Measurements from ENCODE around the gene MAML3.

Gene MAML3

DNA sequence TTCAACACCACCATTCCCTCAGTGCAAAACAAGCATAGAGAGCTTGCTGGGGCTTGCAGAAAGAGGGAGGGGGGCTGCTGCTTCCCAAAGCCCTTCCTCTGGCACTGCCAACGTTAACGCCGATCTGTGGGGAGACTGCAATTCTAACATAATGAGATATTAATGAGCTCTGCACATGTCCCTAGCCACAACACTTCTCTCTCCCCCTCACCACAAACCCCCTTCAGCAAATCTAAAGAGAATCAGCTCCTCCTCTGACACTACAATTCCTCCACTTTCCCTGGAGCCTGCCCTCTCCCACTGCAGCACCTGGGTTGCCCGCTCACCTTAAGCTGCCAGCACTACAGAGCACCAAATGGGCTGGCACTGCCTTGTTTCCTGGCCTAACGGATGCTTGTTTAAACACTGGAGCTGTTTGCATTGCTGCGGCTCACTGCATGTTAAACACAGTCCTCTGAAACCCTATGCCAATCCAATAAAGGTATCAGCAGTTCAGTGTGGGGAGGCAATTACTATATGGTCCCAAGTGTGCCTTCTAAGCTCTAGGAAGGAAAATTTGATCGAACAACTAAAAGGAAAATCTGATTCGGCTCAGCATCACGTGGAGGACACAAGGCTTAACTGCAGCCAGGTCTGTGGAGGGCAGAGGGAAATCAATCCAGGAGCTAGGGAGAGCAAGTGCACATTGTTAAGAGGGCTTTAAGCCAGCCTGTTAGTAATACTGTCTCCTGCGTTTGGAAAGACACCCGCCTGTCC, 232.4 kb downstream of the MAML3 start:
- no peak for DNase-seq (ENCODE audit: low spot score)

DNA sequence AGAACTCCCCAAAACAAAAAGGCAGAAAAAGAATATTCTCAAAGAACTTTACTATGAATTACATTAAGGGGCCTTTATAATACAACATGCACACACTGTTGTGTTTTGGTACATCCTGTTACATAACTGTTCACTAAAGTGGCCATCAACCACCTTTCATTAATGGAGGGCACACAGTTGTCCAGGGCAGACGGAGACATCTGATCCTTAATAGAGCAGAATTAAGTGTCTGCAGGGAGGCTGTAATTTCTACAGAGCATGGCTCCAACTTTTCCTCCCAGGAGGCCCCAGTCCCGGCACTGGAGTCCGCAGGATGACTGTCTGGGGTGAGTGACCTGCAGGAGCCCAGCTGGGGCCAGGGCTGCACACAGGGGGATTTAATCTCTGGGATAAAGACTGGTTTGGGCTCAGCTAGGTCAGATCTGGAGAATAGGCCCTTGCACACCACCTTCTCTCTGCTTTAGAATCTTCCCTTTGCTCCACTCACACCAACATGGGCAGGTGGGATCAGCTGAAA, 233.4 kb downstream of the MAML3 start:
- no peak for DNase-seq (ENCODE audit: low spot score)

DNA sequence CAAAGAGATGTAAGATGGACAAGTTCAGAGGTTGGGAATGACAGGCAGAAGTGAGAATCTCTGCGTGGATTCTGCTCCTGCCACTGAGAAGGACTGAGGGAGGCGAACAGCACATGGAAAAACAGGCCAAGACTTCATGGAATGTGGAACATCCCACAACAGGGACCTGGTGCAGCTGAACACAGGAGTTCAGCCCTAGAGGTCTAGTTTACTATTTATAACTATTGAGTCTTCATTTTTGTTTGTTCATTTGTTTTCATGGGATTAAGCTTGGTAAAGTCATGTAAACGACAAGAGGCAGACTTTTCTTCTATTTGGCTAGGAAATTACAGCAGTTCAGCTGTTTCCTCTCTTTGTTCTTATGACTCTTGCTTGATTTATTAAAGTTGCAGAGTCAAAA, 234.5 kb downstream of the MAML3 start:
- no peak for DNase-seq (ENCODE audit: low spot score)

DNA sequence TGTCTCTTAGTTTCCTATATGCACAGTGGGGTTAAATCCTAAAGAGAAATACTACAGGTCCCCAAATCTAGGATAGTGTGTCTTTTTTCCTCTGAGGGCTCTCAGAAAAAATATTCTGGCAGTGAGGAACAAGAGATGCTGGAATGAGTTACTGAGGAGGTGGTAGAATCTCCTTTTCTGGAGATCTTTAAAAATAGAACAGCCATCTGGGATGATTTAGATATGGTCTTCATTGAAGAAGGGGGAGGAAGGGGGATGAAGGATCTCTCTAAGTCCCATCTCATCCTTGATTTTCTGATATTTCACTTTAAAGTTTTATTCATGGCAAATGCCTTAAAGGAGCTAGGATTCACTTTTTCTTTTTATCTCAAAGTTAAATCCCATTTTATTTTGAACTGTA, 235.0 kb downstream of the MAML3 start:
- DNase-seq (ENCODE audit: low spot score) = no peak

DNA sequence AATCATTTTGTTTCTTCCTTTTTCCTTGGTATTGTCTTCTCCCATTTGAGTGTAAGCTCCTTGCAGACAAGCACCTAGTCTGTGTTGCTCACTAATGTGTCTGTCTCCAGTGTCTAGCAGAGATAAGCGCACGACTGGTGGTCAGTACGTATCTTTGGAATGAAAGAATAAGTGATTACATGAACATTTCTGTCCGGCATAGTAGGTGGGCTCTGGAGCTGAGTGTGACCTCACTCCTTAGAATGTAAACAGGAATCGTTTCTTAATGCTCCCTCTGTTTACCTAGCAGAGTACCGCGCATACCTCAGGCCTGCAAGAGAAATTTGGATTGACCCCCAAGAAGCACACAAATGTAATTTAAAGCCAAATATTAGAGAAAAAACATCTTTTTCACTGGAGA, 235.4 kb downstream of the MAML3 start:
- DNase-seq (ENCODE audit: low spot score) = no peak

DNA sequence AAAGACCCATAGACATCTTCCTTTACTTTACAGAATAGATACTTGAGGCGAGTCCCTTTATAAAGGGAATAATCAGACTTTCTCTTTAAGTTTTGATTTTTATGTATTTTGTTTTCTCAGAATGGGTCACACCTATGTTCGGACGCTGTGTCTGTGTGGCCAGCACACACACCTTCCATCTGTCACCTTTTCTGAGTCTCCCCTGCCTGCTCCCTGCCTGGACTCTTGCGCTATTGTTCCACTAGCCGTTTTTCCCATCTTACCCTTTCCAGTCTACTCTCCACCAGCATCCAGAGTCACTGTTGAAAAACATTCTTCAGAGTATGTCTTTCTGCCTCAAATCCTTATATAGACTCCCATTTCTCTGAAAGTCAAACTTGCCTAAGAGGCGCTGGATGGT, 236.1 kb downstream of the MAML3 start:
- DNase-seq (ENCODE audit: low spot score) = no peak

DNA sequence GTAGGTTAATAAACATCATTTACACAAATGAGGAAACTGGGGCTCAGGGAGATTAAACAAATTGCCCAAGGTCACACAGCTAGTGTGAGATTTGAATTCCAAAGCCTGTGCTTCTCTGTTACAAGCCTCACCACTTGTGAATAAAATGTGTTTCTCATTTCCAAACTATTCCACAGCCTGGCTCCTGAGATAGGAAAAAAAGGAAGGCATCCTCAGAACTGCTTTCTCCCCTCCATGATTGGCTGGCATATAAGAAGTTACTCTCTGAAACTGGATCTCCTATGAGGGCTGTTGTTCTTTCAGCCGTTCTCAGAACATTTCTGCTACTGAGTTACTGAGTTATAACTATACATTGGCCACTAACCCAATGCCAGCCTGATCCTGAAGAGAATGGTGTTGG, 237.9 kb downstream of the MAML3 start:
- no peak for DNase-seq (ENCODE audit: low spot score)

DNA sequence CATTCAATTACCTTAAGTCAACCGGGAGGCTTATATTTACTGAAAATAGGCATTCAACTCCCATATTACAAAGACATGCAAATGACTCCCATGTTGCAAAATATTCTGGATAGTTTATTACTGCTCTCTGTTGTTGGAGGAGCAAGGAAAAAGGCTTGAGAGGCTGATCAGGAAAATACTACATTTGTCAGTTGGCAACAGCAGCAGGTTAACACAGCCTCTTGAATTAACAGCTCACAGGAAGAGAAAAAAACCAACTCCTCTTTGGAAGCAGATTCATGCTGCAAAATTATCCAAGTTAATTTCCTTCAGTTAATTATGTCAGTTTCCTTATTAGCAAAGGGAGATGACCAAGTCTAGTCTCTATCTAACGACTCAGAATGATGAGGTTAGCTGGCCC, 238.9 kb downstream of the MAML3 start:
- DNase-seq (ENCODE audit: low spot score) = no peak

DNA sequence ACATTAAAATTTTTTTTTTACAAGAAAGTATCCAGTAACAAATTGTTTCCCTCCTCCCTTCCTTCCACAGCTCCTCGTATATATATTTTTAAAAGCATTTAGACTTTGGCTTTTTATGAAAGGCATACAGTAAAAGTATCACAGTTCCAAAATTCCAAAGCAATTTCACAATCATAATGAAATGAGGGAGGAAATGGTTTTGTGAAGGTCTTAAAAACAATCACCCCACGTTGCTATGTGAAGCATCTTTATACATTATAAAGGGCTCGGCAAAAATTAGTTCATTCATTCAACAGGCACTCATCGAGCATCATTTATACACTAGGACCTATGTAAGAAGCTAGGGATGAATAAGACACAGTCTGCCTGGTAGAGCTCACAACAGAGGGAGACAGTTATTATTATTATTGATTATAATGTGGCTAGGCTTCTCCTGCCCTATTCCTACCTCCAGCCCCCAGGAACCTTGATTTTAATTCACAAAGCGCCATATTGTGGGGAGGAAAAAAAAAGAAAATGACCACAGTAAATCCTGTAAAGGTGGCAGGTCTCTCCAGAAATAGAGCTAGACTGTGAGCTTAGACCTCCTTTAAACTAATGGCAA, 239.9 kb downstream of the MAML3 start:
- no peak for DNase-seq (ENCODE audit: low spot score)

DNA sequence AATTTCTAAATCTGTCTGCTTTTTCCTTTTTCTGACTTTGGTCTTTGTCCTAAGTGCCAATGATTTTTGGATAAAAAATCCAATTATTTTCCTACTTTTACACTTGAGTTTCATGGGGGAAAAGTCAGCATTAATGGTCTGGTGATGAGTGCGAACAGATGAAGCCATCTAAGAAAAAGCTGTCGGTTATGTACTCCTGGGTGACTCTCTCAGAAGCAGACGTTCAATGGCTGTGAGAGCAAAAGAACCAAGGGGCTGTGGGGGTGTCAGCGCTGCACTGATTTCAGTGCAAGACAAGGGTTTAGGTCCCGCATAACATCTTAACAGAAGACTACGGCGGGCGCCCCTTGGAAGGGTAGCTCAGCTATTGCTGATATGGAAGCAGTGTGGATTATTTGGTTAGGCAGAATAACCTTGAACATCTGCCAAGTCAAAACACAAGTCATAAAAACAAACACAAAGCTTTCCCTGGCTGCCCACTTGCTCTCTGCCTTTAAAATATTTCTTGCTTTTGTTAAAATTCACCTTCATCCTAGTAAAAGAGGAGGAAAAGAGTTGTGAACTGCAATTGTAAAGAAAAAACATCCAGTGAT, 240.5 kb downstream of the MAML3 start:
- no peak for DNase-seq (ENCODE audit: low spot score)

DNA sequence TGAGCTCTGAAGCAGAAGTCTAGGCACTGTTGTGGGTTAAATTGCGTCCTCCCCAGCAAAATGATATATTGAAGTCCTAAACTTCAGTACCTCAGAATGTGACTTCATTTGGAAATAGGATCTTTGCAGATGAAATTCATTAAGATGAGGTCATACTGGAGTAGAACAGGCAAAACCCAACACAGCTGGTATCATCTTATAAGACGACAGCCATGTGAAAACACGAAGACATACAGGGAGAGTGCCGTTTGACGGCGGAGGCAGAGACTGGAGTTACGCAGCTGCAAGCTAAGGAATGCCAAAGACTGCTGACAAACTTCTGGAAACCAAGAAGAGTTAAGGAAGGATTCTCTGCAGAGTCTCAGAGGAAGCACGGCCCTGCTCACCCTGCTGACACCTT, 241.5 kb downstream of the MAML3 start:
- DNase-seq (ENCODE audit: low spot score) = no peak

DNA sequence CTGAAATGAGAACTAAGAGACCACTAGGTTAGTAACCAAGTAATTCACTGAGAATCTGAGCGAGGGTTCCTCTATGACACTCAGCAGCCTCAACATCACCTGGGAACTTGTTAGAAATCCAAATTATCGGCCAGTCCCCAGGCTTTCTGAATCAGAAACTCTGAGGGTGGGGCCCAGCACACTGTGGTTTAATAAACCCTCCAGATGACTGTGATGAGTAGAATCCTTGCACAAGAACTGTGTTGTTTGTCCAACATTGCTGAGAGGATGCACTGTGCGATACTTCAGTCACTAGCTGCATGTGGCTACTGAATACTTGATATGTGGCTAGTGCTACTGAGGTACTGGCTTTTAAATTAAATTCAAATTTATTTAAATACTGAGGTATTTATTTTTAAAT, 243.9 kb downstream of the MAML3 start:
- no peak for DNase-seq (ENCODE audit: low spot score)

DNA sequence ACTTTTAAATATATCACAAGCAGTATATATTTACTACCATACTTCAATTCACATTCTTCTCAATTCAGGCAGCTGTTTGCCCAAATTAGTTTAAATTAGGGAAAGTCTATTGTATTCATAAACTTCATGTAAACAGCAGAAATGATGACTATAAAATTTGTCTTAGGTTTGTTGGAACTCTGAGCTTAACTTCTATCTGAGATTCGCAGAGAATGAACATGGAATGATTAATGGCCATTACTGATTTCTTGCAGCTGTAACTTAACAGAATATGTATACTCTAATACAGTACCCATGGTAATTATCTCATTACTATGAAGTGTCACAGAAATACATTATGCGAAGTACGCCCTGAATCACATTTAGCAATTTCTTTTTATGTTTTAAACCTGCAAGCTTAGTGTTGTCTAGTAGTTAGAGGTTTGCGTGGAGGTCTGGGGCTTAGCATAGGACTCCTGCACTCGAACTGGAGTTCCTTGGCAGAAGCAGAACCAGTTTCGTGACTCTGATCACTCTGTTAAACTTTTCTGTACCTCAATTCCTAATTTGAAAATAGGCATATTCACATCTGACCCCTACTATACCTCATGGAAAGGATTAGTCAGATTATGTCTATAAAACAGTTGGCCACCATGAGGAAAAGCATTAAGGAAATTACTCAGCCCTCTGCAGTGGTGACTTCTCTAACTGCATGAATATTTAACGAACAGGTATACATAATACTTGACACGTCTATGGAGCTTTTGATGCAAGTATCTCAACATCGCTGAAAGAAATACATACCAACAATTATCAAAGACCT, 245.1 kb downstream of the MAML3 start:
- no peak for DNase-seq (ENCODE audit: low spot score)

DNA sequence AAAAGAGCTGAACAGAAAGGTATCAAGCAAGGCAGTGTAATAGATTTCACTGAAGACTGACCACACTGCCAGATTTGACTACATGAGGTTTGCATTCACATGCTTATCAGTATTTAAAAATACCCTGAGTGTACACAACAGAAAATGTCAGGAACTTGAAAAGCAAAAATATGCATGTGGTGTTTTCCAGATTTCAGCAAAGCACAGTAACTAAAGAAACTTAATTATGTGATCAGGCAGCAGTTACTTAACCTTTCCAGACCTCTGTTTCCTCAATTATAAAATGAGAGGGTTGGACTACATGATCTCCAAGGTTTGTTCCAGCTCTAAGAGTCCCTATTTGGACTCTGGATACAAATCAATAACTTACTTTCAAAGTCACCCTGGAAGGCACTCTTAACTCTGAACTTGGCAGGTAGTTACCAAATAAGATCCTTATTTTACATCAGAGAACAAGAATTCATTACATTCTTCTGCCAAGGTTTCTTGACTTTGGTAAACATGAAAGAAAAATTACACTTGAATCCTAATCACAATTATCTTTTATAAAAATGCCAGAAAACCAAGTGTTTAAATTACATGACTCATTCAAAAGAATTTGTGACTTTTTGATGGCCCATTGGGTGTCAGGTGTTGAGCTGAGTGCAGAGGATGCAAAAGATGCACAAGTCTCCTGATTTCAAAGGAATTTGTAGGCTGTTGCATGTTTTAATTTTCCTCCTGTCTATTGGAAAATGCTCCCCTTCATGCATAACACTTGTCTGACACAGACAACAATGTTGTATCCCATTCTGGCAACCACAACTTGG, 246.8 kb downstream of the MAML3 start:
- no peak for DNase-seq (ENCODE audit: low spot score)

DNA sequence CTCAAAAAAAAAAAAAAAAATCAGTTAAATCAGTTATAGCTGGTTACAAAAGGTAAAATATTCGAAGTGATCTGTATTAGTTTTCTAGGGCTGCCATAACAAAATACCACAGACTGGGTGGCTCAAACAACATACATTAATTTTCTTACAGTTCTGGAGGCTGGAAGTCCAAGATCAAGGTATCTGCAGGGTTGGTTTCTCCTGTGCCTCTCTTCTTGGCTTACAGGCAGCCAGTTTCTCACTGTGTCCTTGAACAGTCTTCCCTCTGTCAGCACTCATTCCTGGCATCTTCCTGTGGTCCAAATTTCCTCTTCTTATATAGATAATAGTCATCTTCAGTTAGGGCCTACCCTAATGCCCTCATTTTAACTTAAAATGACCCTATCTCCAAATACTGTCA, 248.5 kb downstream of the MAML3 start:
- DNase-seq (ENCODE audit: low spot score) = no peak

DNA sequence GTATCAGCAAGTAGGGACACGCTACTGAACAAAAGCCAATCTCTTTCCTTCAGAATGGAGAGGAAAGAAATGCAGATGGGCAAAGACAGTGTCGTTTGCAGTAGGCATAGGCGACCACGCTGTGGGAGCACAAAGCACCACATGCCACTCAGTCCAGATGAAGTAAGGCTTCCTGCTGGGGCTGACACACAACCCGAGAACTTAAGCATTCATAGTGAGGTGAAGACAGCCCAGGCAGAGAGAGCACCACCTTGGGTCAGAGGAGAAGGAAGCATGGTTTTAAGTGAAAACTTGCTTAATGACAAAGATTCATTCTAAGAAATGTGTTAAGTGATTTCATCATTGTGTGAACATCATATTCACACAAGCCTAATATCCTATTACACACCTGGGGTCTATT, 249.6 kb downstream of the MAML3 start:
- DNase-seq (ENCODE audit: low spot score) = no peak

DNA sequence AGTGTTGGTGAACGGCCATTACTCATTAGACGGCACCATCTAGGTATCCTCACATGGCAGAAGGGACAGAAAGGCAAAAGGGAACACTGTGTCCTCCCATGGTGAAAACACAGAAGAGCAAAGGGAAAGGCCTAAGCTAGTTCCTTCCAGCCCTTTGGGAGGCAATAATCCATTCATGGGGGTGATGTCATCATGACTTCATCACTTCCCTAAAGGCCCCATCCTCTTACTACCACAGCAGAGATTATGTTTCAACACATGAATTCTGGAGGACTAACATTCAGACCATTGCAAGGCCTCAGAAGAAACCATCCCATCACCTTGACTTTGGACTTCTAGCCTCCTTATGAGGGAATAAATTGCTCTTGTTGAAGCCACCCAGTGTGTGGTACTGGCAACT, 250.1 kb downstream of the MAML3 start:
- DNase-seq (ENCODE audit: low spot score) = no peak

DNA sequence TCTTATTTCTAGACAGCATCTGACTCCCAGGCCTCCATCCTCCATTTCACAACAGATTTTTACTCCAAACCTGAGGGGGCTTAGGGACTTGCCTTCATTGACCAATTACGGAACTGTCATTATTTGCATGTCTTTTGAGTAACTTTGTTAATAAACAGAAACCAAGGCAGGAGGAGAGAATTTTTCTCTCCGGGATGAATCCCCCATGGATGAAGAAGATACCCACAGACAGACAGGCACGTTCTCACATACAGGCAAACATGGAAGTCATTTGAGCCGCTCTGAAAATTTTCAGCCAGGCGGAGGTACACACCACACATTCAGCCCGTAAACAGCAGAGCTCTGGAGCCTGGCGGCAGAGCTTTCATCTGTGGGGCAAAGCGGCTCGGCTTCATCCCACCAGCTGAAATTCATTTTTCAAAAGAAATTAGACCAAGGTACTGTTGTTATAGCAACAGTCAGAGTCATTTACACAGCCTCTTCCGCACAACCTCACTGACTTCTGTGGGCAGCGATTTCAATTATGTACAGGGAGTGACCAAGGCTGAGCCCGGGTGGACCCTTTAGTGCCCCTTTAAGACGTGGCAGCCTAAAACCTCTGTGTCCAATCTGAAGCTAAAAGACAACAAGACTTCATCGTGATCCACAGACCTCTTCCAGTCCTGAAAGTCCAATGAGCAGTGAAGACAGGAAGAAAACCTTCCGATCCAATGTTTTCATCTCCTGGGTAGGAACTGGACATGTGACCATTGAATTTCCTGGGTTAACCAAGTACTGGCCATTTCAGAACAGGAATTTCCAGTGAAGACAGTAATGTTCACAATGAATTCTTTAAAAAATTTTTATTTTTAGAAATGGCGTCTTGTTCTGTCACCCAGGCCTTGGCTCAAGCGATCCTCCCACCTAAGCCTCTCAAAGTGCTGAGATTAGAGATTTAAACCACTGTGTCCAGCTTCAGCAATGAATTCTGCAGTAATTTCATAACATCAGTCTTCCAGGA, 251.4 kb downstream of the MAML3 start:
- DNase-seq (ENCODE audit: low spot score) = no peak

DNA sequence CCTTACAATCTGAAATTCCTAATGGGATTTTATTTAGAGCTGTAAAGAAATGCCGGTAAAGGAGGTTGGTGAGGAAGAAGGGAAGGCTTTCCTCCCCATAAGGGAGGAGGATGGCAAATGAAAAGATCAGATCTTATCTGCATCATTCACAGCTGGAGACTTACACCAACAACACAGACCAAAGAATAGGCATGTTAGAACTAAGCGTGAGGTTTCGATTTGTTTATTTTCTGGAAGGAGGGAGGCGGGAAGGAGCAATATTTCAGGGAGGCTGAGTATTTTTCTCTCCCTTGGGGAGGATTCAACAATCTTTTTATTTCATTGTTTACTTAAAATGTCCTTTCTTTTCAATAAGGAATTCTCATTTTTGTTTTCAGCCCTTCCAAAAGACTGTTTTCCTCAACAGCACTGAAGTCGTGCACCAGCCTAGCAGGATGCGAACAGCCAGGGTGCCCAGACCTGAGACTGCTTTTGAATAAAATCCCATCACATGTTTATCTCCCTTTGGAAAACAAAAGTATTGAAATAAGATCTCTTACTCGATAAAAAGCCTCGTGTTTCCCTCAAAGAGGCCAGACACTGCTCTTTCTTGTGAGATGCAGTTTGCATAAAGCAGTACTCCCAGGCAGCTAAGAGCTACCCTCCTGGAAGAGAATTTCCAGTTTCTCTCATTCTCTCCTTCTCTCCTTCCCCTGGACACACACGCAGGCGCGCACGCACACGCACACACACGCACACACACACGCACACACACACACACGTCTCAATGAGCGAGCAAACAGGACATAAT, 252.3 kb downstream of the MAML3 start:
- DNase-seq (ENCODE audit: low spot score) = no peak

DNA sequence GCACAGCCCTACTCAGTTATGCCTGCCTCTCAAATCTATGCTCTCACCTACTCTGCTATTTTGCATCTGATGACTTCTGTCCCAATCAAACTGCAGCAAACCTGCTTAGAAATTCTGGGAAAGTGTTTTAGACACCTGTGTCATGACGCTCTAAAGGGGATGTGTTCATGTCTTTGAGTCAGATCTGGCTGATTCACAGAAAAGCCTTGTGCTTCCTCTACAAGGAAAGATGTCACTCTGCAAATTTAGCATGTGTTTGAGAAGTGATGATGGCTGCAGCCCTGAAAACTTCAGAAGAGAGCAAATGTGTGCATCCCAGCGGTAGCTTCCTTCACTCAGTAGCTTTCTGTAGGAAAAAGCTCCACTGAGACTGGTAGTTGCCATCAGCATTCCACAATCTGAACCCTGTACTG, 253.0 kb downstream of the MAML3 start:
- DNase-seq (ENCODE audit: low spot score) = peak; percentile 23

All from activated CD4-positive, alpha-beta T cell treated with anti-CD3 and anti-CD28 coated beads, Interleukin-2, Interleukin-4, amounts not matched to agents 100 ng/mL and 50 ng/mL, durations not matched to agents 16 hours and 8 hours (primary cell).